NCI-H345 treated with DMSO at 0.1 percent for 48 hours (cell line): Measurements from ENCODE around the gene MRPL55.

Experiments used
- DNase-seq: peaks from one replicate; lab custom pipeline; 2025; ENCODE audit not compliant: unreplicated experiment; lab: John Stamatoyannopoulos, UW

MRPL55 gene

GRCh38 chr1:228073857-228074545, 35.1 kb downstream of the MRPL55 start:
- DNase-seq = no peak

DNA sequence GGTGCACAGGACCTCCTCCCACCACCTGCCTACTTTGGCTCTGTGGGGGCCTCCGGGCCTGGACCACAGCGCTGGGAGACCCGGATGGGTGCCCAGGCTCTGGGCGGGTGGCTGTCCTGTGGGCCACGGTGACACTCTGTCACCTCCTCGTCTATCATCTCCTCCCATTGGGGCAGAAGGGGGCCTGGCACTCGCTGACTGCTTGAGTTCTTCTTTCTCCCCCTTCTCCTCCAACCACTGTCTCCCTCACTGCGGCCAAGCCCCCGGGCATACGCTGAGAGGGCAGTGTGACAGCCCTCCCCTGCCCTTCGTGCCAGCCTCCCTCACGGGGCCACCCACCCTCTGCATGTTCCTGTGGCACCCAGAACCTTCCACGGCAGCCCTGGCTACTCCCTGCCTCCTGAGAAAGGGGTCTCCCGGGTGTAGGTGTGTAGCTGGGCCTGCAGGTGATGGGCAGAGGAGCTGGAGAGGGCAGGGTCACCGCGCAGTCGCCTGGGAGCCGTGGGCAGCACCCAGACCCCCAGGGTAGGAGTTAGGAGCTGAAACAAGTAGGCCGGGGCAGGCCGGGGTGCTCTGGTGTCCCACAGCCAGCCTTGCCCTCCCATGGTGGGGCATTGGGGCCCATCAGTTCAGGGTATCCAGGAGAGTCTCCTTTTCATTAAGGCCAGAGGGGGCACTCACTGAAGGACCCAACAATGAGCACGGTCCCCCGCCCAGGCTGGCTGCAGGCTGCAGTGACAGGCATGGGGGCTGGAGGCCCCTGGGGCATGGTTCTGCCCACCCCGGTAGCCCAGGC, 35.8 kb downstream of the MRPL55 start:
- DNase-seq = no peak

DNA sequence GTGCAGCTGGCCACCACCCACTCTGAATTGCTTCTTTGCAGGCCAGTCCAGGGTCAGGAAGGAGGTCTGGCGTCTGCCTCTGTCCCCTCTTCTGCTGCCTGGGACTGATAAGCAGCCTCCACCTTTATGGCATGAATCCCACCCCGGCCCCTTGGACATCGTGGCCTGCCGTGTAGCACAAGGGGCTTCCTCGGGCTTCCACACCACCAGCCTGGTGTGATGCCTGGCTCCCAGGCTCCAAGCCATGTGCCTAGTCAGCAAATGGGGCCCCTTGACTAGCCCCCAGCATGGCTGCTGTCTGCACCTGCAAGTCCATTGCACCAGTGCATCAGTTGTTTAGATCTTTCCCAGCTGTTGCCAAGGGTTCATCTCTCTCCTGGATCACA, 36.4 kb downstream of the MRPL55 start:
- no peak for DNase-seq

DNA sequence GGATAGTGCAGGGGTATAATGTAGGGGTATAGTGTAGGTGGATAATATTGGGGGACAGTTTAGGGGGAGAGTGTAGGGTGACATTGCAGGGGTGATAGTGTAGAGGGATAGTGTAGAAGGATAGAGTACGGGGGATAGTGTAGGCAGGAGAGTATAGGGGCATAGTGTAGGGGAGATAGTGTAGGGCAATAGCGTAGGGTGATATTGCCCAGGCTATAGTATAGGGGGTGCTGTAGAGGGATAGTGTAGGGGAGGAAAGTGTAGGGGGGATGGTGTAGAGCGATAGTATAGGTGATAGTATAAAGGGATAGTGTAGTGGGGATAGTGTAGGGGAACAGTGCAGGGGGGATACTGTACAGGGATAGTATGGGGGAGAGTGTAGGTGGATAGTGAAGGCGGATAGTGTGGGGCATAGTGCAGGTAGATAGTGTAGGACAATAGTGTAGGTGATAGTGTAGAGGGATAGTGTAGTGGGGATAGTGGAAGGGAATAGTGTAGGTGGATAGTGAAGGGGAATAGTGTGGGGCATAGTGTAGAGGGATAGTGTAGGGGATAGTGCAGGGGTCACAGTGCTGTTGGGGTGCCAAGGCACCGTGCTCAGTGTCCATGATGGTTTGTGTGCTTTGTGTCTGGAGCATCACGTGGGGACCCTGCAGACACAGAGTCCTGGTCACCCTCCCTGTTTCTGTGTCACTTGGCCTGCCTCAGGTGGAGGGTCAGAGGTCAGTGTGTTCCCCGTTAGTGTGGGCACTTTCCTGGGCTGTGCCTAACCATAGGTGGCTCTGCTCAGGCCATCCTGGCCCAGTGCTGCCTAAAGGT, 37.1 kb downstream of the MRPL55 start:
- DNase-seq = no peak

- no peak for DNase-seq
These were observed 38.2 kb downstream of the MRPL55 start for GRCh38 chr1:228070851-228071250.

DNA sequence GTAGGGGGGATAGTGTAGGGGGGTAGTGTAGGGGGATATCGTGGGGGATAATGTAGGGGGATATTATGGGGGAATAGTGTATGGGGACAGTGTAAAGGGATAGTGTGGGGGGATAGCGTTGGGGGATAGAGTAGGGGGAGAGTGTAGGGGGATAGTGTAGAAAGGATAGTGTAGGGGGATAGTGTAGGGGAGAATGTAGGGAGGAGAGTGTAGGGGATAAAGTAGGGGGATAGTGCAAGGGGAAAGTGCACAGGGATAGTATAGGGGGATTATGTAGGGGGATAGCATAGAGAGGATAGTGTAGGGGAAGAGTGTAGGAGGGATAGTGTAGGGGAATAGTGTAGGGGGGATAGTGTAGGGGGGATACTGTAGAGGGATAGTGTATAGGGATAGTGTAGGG, 38.9 kb downstream of the MRPL55 start:
- DNase-seq = no peak

GRCh38 chr1:228068359-228068758, 40.7 kb downstream of the MRPL55 start:
- DNase-seq = no peak

- no peak for DNase-seq
These were observed 42.0 kb downstream of the MRPL55 start for GRCh38 chr1:228066891-228067654.

- DNase-seq = no peak
These were observed 42.7 kb downstream of the MRPL55 start for GRCh38 chr1:228066416-228066815.

- no peak for DNase-seq
These were observed 43.4 kb downstream of the MRPL55 start for GRCh38 chr1:228065543-228066347.

- DNase-seq = no peak
These were observed 44.2 kb downstream of the MRPL55 start for GRCh38 chr1:228064741-228065542.

- DNase-seq = no peak
These were observed 44.8 kb downstream of the MRPL55 start for GRCh38 chr1:228064296-228064695.

DNA sequence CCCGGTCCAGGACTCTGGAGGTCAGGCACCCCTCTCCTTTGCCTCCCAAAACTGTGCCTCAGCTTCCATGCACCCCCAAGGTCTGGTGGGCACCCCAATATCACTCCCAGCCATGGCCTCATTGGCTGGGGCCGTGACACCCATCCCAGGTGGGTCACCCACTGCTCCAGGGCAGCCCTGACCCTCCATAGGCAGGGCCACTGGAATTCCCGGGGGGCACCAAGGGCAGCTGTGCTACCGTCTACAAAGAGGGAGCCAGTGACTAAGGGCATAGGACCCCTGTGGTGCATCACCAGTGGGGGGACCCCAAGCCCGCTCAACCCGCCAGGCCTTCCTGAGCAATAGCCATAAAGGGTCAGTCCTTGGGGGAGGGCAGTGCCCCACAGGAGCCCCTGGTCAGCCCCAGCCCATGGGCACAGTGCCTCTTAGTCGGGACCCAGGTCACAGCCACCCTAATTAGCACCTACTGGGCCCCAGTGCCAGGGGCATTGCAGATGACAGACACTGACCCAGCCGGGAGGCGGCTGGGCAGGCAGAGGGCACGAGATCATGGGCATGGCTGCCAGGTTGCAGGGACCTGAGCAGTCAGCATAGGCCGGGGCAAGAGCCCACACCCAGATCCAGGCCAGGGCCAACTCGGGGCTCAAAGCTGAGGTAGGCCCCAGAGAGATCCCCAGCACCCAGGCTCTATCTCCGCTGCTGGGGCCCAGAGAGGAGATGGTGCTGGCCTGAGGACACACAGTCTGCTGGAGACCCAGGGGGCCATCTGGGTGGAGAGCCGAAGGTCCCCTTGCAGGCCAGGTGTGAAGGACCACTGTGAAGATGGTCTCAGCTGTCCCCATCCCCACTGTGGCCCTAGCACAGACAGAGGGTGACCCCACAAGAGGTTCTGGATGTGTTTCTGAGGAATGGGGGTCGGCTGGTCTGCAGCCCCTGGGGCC, 45.6 kb downstream of the MRPL55 start:
- no peak for DNase-seq

DNA sequence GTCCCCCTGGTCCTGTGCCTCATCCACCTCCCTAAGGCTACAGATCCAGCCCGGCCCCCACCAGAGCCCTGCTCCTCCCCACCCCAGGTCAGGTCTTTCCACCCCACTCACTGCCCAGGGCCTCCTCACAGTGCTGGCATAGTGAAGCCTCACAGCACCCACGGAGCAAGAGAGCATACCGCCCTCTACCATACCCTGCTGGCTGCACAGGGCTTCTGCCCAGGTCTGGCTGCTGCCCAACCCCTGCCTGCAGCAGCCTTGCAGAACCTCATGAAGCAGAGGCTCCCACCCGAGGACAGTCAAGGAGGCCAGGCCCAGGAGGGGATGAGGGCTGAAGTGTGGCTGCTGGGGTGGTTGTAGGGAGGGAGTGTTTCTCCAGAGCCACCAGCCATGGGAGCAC, 46.3 kb downstream of the MRPL55 start:
- DNase-seq = no peak

DNA sequence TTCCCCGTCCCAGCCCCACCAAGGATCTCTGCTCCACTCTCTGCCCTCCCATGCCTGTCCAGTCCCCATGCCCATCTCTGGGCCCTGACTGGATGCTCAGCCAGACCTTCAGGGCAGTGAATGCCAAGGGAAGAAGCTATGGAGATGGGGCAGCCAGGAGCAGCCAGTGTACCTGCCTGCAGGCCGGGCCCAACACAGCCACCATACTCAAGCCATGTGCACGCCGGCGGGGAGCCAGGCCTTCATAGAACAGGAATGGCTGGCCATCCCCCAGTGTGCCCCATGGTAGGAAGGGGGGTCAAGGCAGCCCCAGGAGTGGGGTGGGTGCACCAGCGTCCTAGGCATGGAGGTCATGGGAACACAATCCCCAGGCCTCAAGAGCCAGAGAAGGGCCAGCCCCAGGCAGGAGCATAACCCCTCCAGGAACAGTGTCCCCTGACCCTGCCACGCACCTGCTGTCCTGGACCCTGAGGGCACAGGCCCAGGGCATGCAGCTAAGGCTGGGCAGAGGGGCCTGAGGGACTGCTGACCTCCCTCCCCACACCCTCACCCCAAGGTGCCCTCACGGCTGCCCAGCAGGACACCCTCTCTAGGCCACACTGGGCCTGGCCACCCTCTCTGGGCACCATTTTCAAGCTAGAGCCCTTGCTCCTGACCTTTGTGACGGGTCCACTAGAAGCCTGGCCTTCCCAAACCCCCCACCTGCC, 46.9 kb downstream of the MRPL55 start:
- DNase-seq = no peak

GRCh38 chr1:228061411-228062084, 47.6 kb downstream of the MRPL55 start:
- no peak for DNase-seq
